LNCaP clone FGC (cell line): ENCODE results near the gene SELP.

Source experiments
- DNase-seq: peaks from one replicate; pipeline ENCODE4 v3.0.0-alpha.2; 2011; ENCODE audit warnings: low read depth
- H3K4me3 ChIP-seq: 2 replicates; pipeline ENCODE4 v1.5.1; 2011; ENCODE audit warnings: mild to moderate bottlenecking, low read depth, low read length, control low read depth
- CTCF ChIP-seq: IDR thresholded peaks from 2 replicates; pipeline ENCODE4 v1.5.1; 2012; ENCODE audit warnings: mild to moderate bottlenecking; ENCODE audit not compliant: control insufficient read depth, insufficient read depth; ENCODE audit errors: extremely low read depth

SELP gene

DNA sequence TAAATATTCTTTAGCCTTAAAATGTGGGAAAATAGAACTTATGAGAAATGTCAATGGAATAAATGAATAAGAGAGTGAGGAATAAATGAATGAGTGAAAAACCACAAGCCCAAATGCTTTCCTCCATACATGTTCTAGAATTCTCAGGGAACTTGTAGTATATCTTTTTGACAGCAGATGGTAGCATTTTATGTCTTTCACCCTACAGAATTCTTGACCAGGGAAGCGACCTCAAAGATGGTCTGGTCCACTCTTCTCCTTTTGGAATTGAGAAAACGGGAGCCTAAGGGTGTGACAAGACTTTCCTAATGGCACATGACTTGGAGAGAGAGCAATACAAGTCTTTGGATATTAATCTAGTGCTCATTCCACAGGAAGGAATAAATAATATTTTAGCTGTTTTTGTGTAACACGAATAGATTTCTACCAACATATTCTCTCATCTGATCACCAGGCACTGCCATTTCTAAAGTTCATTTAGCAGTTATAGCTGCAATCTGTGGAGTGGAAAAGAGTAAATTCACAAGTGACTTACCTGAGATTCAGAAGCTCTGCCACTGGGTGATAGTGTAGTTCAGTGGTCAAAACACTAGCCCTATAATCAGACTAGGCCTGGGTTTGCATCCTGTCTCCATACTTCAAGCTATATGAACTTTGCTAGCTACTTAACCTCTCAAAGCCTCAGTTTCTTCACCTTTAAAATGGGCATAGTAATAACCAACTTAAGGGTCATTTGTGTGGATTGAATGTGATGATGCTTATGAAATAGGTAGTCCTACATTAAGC, 28.6 kb downstream of the SELP start:
- peak; percentile 57 for TF ChIP-seq CTCF
- DNase-seq = no peak
- H3K4me3 ChIP-seq = no peak overlapping the region

GRCh38 chr1:169595764-169596711, 33.9 kb downstream of the SELP start:
- no peak for DNase-seq
- TF ChIP-seq CTCF = no peak
- H3K4me3 ChIP-seq = no peak overlapping the region

GRCh38 chr1:169594391-169594790, 35.5 kb downstream of the SELP start:
- no peak for TF ChIP-seq CTCF
- DNase-seq = no peak
- H3K4me3 ChIP-seq = no peak overlapping the region

GRCh38 chr1:169590932-169591331, 39.0 kb downstream of the SELP start:
- TF ChIP-seq CTCF = no peak
- no peak overlapping the region for H3K4me3 ChIP-seq
- no peak for DNase-seq

DNA sequence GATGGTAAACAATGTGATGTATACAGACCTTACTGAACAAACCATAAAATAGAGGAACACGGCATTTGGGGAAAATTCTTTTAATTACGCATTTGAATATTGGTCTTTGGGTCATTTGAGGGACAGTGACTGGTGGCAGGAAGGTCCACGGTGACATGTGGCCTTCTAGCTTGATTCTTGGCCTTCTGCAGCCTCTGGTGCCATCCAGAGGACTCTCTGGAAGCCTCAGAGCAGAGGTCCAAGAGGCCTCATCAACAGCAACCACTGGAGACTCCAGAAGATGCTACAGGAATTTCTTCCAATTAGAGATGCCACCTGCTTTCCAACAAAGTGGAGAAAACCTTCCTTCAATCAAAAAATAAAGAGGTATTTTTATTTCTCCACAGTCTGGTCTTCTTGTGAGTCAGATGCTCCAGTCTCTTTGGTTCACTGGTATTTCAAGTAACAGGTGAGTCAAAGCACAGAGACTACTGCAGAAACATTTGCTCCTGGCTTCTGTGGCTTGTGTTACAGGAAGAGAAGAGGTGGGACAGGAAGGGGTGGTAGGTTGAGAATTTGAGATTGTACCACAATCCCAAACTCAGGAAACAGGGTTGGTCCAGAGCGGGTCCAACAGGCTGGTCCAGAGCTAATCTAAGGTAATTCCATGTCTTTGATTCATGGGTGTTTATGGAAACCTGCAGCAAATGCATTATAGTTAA, 41.0 kb downstream of the SELP start:
- H3K4me3 ChIP-seq = no peak overlapping the region
- DNase-seq = no peak
- no peak for TF ChIP-seq CTCF

DNA sequence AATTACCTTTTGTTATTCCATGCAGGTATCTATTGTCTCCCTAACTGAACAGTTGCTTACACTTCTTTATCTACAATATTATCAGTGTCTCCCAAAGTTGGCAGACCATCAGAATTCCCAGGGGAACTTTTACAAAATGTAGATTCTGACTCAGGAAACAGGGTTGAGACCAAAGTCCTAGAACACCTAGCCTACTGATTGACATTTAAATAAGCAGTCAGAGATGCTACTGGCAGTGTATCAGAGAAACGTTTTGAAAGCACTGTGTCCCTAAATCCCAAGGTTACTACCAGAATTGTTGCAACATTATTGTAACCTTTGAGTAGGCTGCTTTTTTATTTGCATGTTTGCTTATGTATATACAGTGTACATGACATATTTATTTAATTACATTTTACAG, 41.8 kb downstream of the SELP start:
- no peak overlapping the region for H3K4me3 ChIP-seq
- TF ChIP-seq CTCF = no peak
- no peak for DNase-seq
